Sigmoid colon (tissue), 7 donors: ENCODE data around the gene USP38. TPM values are rescaled to one million over a fixed set of nuclear protein-coding genes. Genes with fewer than 3 reads are reported as not detected.

Source experiments
- DNase-seq: peaks from one replicate; pipeline ENCODE4 v3.0.0-alpha.2; 2019
- H3K27ac ChIP-seq, 4 donors: fragments of 200-600 bp; sonication (generic); one replicate each; pipeline ENCODE4 v1.5.1; 2016 to 2019; ENCODE audit warnings: mild to moderate bottlenecking in 1 of 4
- H3K27me3 ChIP-seq, 3 donors: fragments of 200-600 bp; sonication (generic); one replicate each; pipeline ENCODE4 v1.5.1; 2019; ENCODE audit warnings: mild to moderate bottlenecking in 1 of 3
- H3K36me3 ChIP-seq, 4 donors: fragments of 200-600 bp; sonication (generic); one replicate each; pipeline ENCODE4 v1.5.1; 2016 to 2019
- H3K4me1 ChIP-seq, 4 donors: fragments of 200-600 bp; sonication (generic); one replicate each; pipeline ENCODE4 v1.5.1; 2017 to 2019
- H3K4me3 ChIP-seq, 4 donors: fragments of 200-600 bp; sonication (generic); one replicate each; pipeline ENCODE4 v1.5.1; 2017 to 2019; ENCODE audit warnings: mild to moderate bottlenecking in 2 of 4, moderate library complexity in 1 of 4
- H3K9me3 ChIP-seq, 4 donors: fragments of 200-600 bp in 3 of 4; sonication (generic) in 3 of 4; one replicate each; pipeline versions ENCODE4 v1.5.1 to v1.6.1; 2013 to 2019
- CTCF ChIP-seq, 4 experiments: fragments of 450-650 bp in 3 of 4; fragments of 200-600 bp in 1 of 4; IDR thresholded peaks; one replicate each; pipeline ENCODE4 v1.5.1; 2016 to 2019; ENCODE audit warnings: antibody characterized with exemption in 4 of 4, mild to moderate bottlenecking in 3 of 4, moderate library complexity in 2 of 4
- EP300 ChIP-seq, 4 donors: sonication (generic); formaldehyde crosslinking; IDR thresholded peaks; one replicate each; pipeline ENCODE4 v1.6.1; 2017; ENCODE audit warnings: antibody characterized with exemption in 4 of 4
- POLR2A ChIP-seq, 2 donors: fragments of 450-650 bp; IDR thresholded peaks; one replicate each; pipeline ENCODE4 v1.6.1; 2016; ENCODE audit warnings: antibody characterized with exemption in 2 of 2, mild to moderate bottlenecking in 2 of 2, moderate library complexity in 2 of 2
- POLR2AphosphoS5 ChIP-seq, 4 donors: sonication (generic); formaldehyde crosslinking; IDR thresholded peaks; one replicate each; pipeline ENCODE4 v1.6.1; 2017; ENCODE audit warnings: antibody characterized with exemption in 4 of 4
- WGBS, 2 donors: extraction: QIAGEN DNeasy Blood & Tissue Kit; methylation state at CpG; one replicate each; pipeline ENCODE4 v1.1.7; 2013; 5-methylcytosine and 5-hydroxymethylcytosine counted together
- intact Hi-C: fragments of 100-400 bp; cut with DNase I; formaldehyde crosslinking; loops from one replicate; pipeline ENCODE4 v1.15.1; 2023
- polyA plus RNA-seq, 3 donors: library from polyadenylated mRNA; stranded (reverse); fragments of 200-250 nt; gene quantifications; one replicate each; pipeline ENCODE4 v1.2.3, GENCODE V29; 2013
- total RNA-seq, 4 donors: library from RNA; depleted of rRNA; stranded (reverse); fragments of >200 nt; gene quantifications; one replicate each; pipeline ENCODE4 v1.1.0, GENCODE V29; 2016
- donor health status: healthy with polysubstance abuse.
- donor health status: Bipolar disorder and iron deficiency.
- donor health status: healthy.

The USP38 gene
- total RNA-seq (10 to 100 TPM; 16.3 to 21.2 (median 19.0) TPM), polyA plus RNA-seq (10 to 100 TPM in 2 of 3 donors, 1 to 10 TPM in 1; 9.6 to 15.1 (median 14.8) TPM)

GRCh38 chr4:143184503-143185252 is at the start of gene USP38:
USP38 (plus strand) TSS chr4:143184917; CDS start chr4:143185451, 534 bp downstream.
- peaks cover 0 to 45% (median 33%) of the 10 kb centered on the region in 4 donors for H3K4me1 ChIP-seq
- peak within 1 kb of the TSS; percentile 70 to 92 (median 82) for H3K4me3 ChIP-seq
- H3K27me3 ChIP-seq, result no peaks in the 10 kb centered on the region
- peak; percentile 97 for DNase-seq
- WGBS, 2 donors, result 0 to 1% methylated on average over 71 of the region's 71 CpGs
- no peaks in the 10 kb centered on the region for H3K9me3 ChIP-seq
- TF ChIP-seq POLR2AphosphoS5 (IDR thresholded peaks at IDR 0.05) (peak; percentile 66 to 93 (median 88)), CTCF (IDR thresholded peaks at IDR 0.05) (no peak), EP300 (IDR thresholded peaks at IDR 0.05) (no peak), POLR2A (IDR thresholded peaks at IDR 0.05) (peak; percentile 61 to 62)
- peaks cover 0 to 12% (median 0%) of the 10 kb centered on the region in 4 donors for H3K36me3 ChIP-seq
- intact Hi-C loops, result no loop called here
- peak within 1 kb of the TSS; percentile 91 to 97 (median 92) for H3K27ac ChIP-seq

- intact Hi-C loops, result no loop called here
- no peaks in the 10 kb centered on the region for H3K36me3 ChIP-seq
- WGBS, 2 donors, result 79 to 87% methylated on average over 5 of the region's 5 CpGs
Measured at GRCh38 chr4:143135358-143135757, 49.4 kb upstream of the USP38 start.

GRCh38 chr4:143140696-143141095 is 44.0 kb upstream of the USP38 start:
- TF ChIP-seq CTCF (IDR thresholded peaks at IDR 0.05) (no peak), POLR2A (IDR thresholded peaks at IDR 0.05) (no peak), EP300 (IDR thresholded peaks at IDR 0.05) (no peak), POLR2AphosphoS5 (IDR thresholded peaks at IDR 0.05) (no peak)
- intact Hi-C loops, result no loop called here
- Histone ChIP-seq H3K4me1 (no peaks in the 10 kb centered on the region), H3K27me3 (no peaks in the 10 kb centered on the region), H3K27ac (no peak overlapping the region), H3K36me3 (no peaks in the 10 kb centered on the region), H3K9me3 (peaks cover 0 to 2% (median 0%) of the 10 kb centered on the region in 4 donors), H3K4me3 (no peak overlapping the region)
- no peak for DNase-seq
- WGBS, 2 donors, result 78 to 84% methylated on average over 4 of the region's 4 CpGs

More at GRCh38 chr4:143135358-143135757, 49.4 kb upstream of the USP38 start:
- H3K4me1 ChIP-seq, result peaks cover 0 to 3% (median 0%) of the 10 kb centered on the region in 4 donors
- no peaks in the 10 kb centered on the region for H3K9me3 ChIP-seq
- no peak overlapping the region for H3K4me3 ChIP-seq
- TF ChIP-seq EP300 (IDR thresholded peaks at IDR 0.05) (no peak), POLR2AphosphoS5 (IDR thresholded peaks at IDR 0.05) (no peak), POLR2A (IDR thresholded peaks at IDR 0.05) (no peak), CTCF (IDR thresholded peaks at IDR 0.05) (no peak)
- no peaks in the 10 kb centered on the region for H3K27me3 ChIP-seq
- no peak for DNase-seq
- H3K27ac ChIP-seq, result no peak overlapping the region

- DNase-seq, result no peak
- H3K27ac ChIP-seq, result no peak overlapping the region
- no peaks in the 10 kb centered on the region for H3K4me1 ChIP-seq
- H3K36me3 ChIP-seq, result no peaks in the 10 kb centered on the region
- H3K9me3 ChIP-seq, result peaks cover 0 to 7% (median 2%) of the 10 kb centered on the region in 4 donors
- TF ChIP-seq CTCF (IDR thresholded peaks at IDR 0.05) (no peak), POLR2A (IDR thresholded peaks at IDR 0.05) (no peak), EP300 (IDR thresholded peaks at IDR 0.05) (no peak)
- 77 to 88% methylated on average over 2 of the region's 2 CpGs for WGBS, 2 donors
- H3K4me3 ChIP-seq, result no peak overlapping the region
- H3K27me3 ChIP-seq, result no peaks in the 10 kb centered on the region
- intact Hi-C loops, result no loop called here
Measured at GRCh38 chr4:143148521-143148920, 36.2 kb upstream of the USP38 start.
